Kidney (tissue), 14 donors: ENCODE results near the gene STK36. TPM values are rescaled to one million over a fixed set of nuclear protein-coding genes. Genes with fewer than 3 reads are reported as not detected.

Experiments used
- DNase-seq, 5 donors: peaks; one replicate each; pipeline ENCODE4 v3.0.0-alpha.2; 2013 to 2020
- FAIRE-seq: peaks from 2 replicates; lab custom pipeline; 2012; peaks lifted over from hg19 to GRCh38; lab: Jason Lieb, UNC
- H3K27ac ChIP-seq, 2 donors: one replicate each; pipeline ENCODE4 v1.7.0; 2013; ENCODE audit warnings: low read depth in 2 of 2, low read length in 2 of 2, inconsistent platforms in 1 of 2
- H3K27me3 ChIP-seq: one replicate; pipeline ENCODE4 v1.7.1; 2013; ENCODE audit warnings: low read length, inconsistent platforms; ENCODE audit not compliant: control insufficient read depth, insufficient read depth
- H3K36me3 ChIP-seq, 3 donors: one replicate each; pipeline versions ENCODE4 v1.7.0 to v1.7.1; 2013; ENCODE audit warnings: low read length in 3 of 3, control low read depth in 1 of 3, inconsistent platforms in 1 of 3; ENCODE audit not compliant: insufficient read depth in 3 of 3, control insufficient read depth in 2 of 3
- H3K4me1 ChIP-seq, 3 donors: one replicate each; pipeline versions ENCODE4 v1.7.0 to v1.7.1; 2013; ENCODE audit warnings: low read length in 3 of 3, inconsistent platforms in 1 of 3, low read depth in 1 of 3; ENCODE audit not compliant: control insufficient read depth in 2 of 3, insufficient read depth in 2 of 3
- H3K4me3 ChIP-seq, 3 donors: one replicate each; pipeline versions ENCODE4 v1.7.0 to v1.8.1; 2013; ENCODE audit warnings: low read length in 3 of 3, control low read depth in 1 of 3, inconsistent platforms in 1 of 3
- H3K9ac ChIP-seq, 3 donors: one replicate each; pipeline versions ENCODE4 v1.7.0 to v1.7.1; 2013; ENCODE audit warnings: low read length in 3 of 3, control low read depth in 1 of 3, inconsistent platforms in 1 of 3
- H3K9me3 ChIP-seq, 3 donors: one replicate each; pipeline versions ENCODE4 v1.7.0 to v1.7.1; 2013; ENCODE audit warnings: low read length in 3 of 3, control low read depth in 1 of 3, inconsistent platforms in 1 of 3; ENCODE audit not compliant: control insufficient read depth in 2 of 3, insufficient read depth in 1 of 3
- CTCF ChIP-seq: IDR thresholded peaks from 3 replicates; pipeline ENCODE4 v1.5.1; 2012; ENCODE audit warnings: mild to moderate bottlenecking, moderate library complexity, borderline replicate concordance; ENCODE audit not compliant: insufficient read depth; ENCODE audit errors: extremely low read depth
- intact Hi-C: fragments of 100-400 bp; cut with DNase I; formaldehyde crosslinking; loops from one replicate; pipeline ENCODE4 v1.11.1; 2022
- polyA plus RNA-seq: library from polyadenylated mRNA; stranded (reverse); fragments of 350-450 nt; fragmentation: Illumina TruSeq; extraction: RNeasy Lipid Tissue Mini Kit (QIAGEN cat#74804); gene quantifications from one replicate; pipeline ENCODE4 v1.2.3, GENCODE V29; 2014; ENCODE audit warnings: low read depth, low replicate concordance; ENCODE audit not compliant: insufficient read depth
- total RNA-seq: library from RNA; stranded (reverse); fragmentation: NEBNext Ultra II Directional; extraction: Animal tissue kit (Norgen Biotek cat#: 25700); gene quantifications from one replicate; pipeline ENCODE4 v1.2.1, GENCODE V29; 2021
- donor health status: control.
- donor health status: control.
- donor health status: control.
- donor health status: control.
- donor health status: control.
- donor health status: DM: yes; HTN: yes; CAD: no.
- donor health status: Normal renal cell carcinoma (clear cell type).

The STK36 gene
- total and polyA plus RNA-seq, 2 donors from 2014 or later, result 18.5 to 53.7 TPM

- no peak for FAIRE-seq
- peak in 1 of 5 donors; percentile 64 for DNase-seq
- TF ChIP-seq CTCF, result no peak
- intact Hi-C loops, result no loop called here
- H3K9ac ChIP-seq, result no peak overlapping the region
- H3K4me3 ChIP-seq, result peak overlapping the region in 1 of 3 donors; percentile 72
- peaks cover 3 to 6% (median 6%) of the 10 kb centered on the region in 3 donors for H3K4me1 ChIP-seq
- no peak overlapping the region for H3K27ac ChIP-seq
- H3K27me3 ChIP-seq, result no peaks in the 10 kb centered on the region
- H3K9me3 ChIP-seq, result no peaks in the 10 kb centered on the region
- no peaks in the 10 kb centered on the region for H3K36me3 ChIP-seq
These were observed 38.0 kb downstream of the STK36 start for GRCh38 chr2:218709908-218710307.

GRCh38 chr2:218710334-218710686 lies 38.4 kb downstream of the STK36 start:
- no peak overlapping the region for H3K9ac ChIP-seq
- no peak for FAIRE-seq
- peaks cover 3 to 6% (median 6%) of the 10 kb centered on the region in 3 donors for H3K4me1 ChIP-seq
- no peaks in the 10 kb centered on the region for H3K36me3 ChIP-seq
- no peak for TF ChIP-seq CTCF
- peak overlapping the region; percentile 53 to 72 (median 56) for H3K4me3 ChIP-seq
- DNase-seq, result no peak
- H3K9me3 ChIP-seq, result no peaks in the 10 kb centered on the region
- no peak overlapping the region for H3K27ac ChIP-seq
- intact Hi-C loops, result no loop called here
- no peaks in the 10 kb centered on the region for H3K27me3 ChIP-seq

DNA sequence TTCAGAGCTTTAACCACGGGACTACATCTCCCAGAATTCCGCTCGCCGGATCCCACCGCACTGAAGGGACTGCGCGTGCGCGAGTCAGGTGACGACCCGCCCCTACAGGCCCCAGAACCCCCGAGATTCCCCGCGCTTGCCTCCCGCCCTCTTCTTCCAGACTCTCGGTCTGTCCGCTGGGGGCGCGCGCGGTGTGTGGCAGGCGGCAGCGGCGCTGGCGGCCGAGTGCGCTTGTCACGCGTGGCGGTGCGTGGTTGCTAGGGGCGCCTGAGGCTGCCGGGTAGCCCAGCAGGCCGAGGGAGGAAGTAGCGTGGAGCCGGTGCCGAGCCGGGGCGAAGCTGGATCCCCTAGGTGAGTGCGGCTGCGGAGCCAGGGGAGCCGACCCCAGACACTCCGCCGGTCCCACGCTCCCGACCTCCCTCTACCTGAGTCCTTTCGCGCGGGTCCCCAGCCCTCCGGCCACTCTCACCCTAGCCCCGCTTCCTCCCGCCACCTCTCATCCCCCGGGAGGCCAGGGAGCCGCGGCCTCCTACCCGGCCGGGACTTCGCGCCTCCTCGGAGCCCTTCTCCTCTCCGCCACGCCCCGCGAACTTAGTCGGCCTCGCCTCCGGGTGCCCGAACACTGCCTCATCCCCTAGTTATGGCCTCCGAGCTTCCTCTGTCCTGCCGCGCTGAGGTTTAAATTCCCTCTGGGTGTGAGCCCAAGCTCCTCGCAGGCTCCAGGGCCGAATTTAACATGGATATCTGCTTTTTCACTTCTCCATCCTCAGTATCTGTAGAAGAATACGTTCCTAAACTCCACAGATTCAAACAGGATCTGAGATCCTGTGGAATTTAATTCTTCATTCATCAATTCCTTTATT lies 39.0 kb downstream of the STK36 start, which contains the start of gene TTLL4:
TSS of gene TTLL4 (plus strand) at position 149 of the 863 bp plus-strand sequence. CDS start 26,842 bp downstream, outside the sequence.
- Histone ChIP-seq H3K4me1 (peaks cover 3 to 6% (median 6%) of the 10 kb centered on the region in 3 donors), H3K27me3 (no peaks in the 10 kb centered on the region), H3K27ac (peak within 1 kb of the TSS; percentile 89 to 90), H3K9me3 (no peaks in the 10 kb centered on the region), H3K9ac (peak within 1 kb of the TSS; percentile 61 to 76 (median 67)), H3K36me3 (no peaks in the 10 kb centered on the region), H3K4me3 (peak within 1 kb of the TSS; percentile 53 to 81 (median 72))
- FAIRE-seq, result no peak
- intact Hi-C loops, result no loop called here
- TF ChIP-seq CTCF, result peak; percentile 71
- peak; percentile 98 to 99 (median 98) for DNase-seq
